ENCODE results near the gene GNG13.
"Not testable (repeated sequence)": the region's sequence is repeated elsewhere in the genome, so short reads cannot be mapped to it uniquely, and the experiment has no call there.

The GNG13 gene

GRCh38 chr16:779561-779960, 21.0 kb downstream of the GNG13 start:
- DNase-seq, result no peak

GRCh38 chr16:778909-779527, 21.5 kb downstream of the GNG13 start:
- DNase-seq, result no peak

GRCh38 chr16:778447-778846, 22.1 kb downstream of the GNG13 start:
- DNase-seq, result no peak

GRCh38 chr16:777826-778225, 22.7 kb downstream of the GNG13 start:
- no peak for DNase-seq

GRCh38 chr16:776824-777223, 23.7 kb downstream of the GNG13 start:
- no peak for DNase-seq

GRCh38 chr16:776298-776697, 24.2 kb downstream of the GNG13 start:
- DNase-seq, result not testable (repeated sequence)

- DNase-seq, result no peak
Measured at GRCh38 chr16:775236-775796, 25.2 kb downstream of the GNG13 start.

- no peak for DNase-seq
Measured at GRCh38 chr16:774086-775001, 26.2 kb downstream of the GNG13 start.

- no peak for DNase-seq
Measured at GRCh38 chr16:772959-773358, 27.6 kb downstream of the GNG13 start.

GRCh38 chr16:770411-770810, 30.1 kb downstream of the GNG13 start:
- no peak for DNase-seq

GRCh38 chr16:769934-770333, 30.6 kb downstream of the GNG13 start:
- no peak for DNase-seq

GRCh38 chr16:769184-769784, 31.2 kb downstream of the GNG13 start:
- no peak for DNase-seq

GRCh38 chr16:768428-768827, 32.1 kb downstream of the GNG13 start:
- DNase-seq, result no peak

- DNase-seq, result no peak
Measured at GRCh38 chr16:767743-768235, 32.7 kb downstream of the GNG13 start.

GRCh38 chr16:766820-767640, 33.5 kb downstream of the GNG13 start:
- no peak for DNase-seq

- DNase-seq, result no peak
Measured at GRCh38 chr16:766008-766819, 34.3 kb downstream of the GNG13 start.

GRCh38 chr16:765488-765865, 35.1 kb downstream of the GNG13 start:
- DNase-seq, result no peak

GRCh38 chr16:764848-765487, 35.6 kb downstream of the GNG13 start:
- no peak for DNase-seq

GRCh38 chr16:764184-764750, 36.3 kb downstream of the GNG13 start:
- no peak for DNase-seq

All from nucleus accumbens (tissue), 56 donors.